Smooth muscle cell (in vitro differentiated cells): ENCODE results near the gene ARHGAP8. TPM values are rescaled to one million over a fixed set of nuclear protein-coding genes. Genes with fewer than 3 reads are reported as not detected.

Experiments used
- DNase-seq: peaks from one replicate; lab custom pipeline; 2025; ENCODE audit not compliant: unreplicated experiment; lab: John Stamatoyannopoulos, UW
- H2AFZ ChIP-seq: fragments of 200-600 bp; sonication (generic); 2 replicates; pipeline ENCODE4 v1.6.0; 2016; ENCODE audit warnings: antibody characterized with exemption, low read depth, mild to moderate bottlenecking
- H3F3A ChIP-seq: fragments of 200-600 bp; sonication (generic); 2 replicates; pipeline ENCODE4 v1.6.0; 2017; ENCODE audit warnings: antibody characterized with exemption, low read depth
- H3K27ac ChIP-seq: fragments of 200-600 bp; sonication (generic); 2 replicates; pipeline ENCODE4 v1.5.1; 2016; ENCODE audit warnings: low read depth, mild to moderate bottlenecking
- H3K27me3 ChIP-seq: fragments of 200-600 bp; sonication (generic); 2 replicates; pipeline ENCODE4 v1.6.1; 2016; ENCODE audit warnings: low read depth, mild to moderate bottlenecking
- H3K36me3 ChIP-seq: fragments of 200-600 bp; sonication (generic); 2 replicates; pipeline ENCODE4 v1.5.1; 2016; ENCODE audit warnings: low read depth
- H3K4me1 ChIP-seq: fragments of 200-600 bp; sonication (generic); 2 replicates; pipeline ENCODE4 v1.5.1; 2016; ENCODE audit warnings: low read depth
- H3K4me2 ChIP-seq: fragments of 200-600 bp; sonication (generic); 2 replicates; pipeline ENCODE4 v1.6.0; 2016; ENCODE audit warnings: mild to moderate bottlenecking
- H3K4me3 ChIP-seq: fragments of 200-600 bp; sonication (generic); 2 replicates; pipeline ENCODE4 v1.5.1; 2016; ENCODE audit warnings: mild to moderate bottlenecking
- H3K79me2 ChIP-seq: fragments of 200-600 bp; sonication (generic); 2 replicates; pipeline ENCODE4 v1.6.0; 2016; ENCODE audit warnings: low read depth, mild to moderate bottlenecking
- H3K9ac ChIP-seq: fragments of 200-600 bp; sonication (generic); 2 replicates; pipeline ENCODE4 v1.6.0; 2016; ENCODE audit warnings: low read depth
- H3K9me3 ChIP-seq: fragments of 200-600 bp; sonication (generic); replicated peaks from 2 replicates; pipeline ENCODE4 v1.5.1; 2016; ENCODE audit warnings: low read depth
- H4K20me1 ChIP-seq: fragments of 200-600 bp; sonication (generic); 2 replicates; pipeline ENCODE4 v1.6.0; 2016; ENCODE audit warnings: low read depth
- CTCF ChIP-seq: fragments of 200-600 bp; sonication (generic); IDR thresholded peaks from 2 replicates; pipeline ENCODE4 v1.5.1; 2017; ENCODE audit warnings: borderline replicate concordance, mild to moderate bottlenecking, antibody characterized with exemption; ENCODE audit not compliant: insufficient read depth, poor library complexity, severe bottlenecking
- WGBS: methylation state at CpG from one replicate; pipeline ENCODE4 v1.1.7; 2016; ENCODE audit warnings: low lambda C conversion rate; 5-methylcytosine and 5-hydroxymethylcytosine counted together
- polyA plus RNA-seq: library from polyadenylated mRNA; unstranded; fragments of >200 nt; fragmentation: Nextera tagmentation; extraction: Ambion mirVana; gene quantifications from 2 replicates; pipeline ENCODE4 v1.2.1, GENCODE V29; 2016
- total RNA-seq: library from RNA; depleted of rRNA; stranded (reverse); fragments of >200 nt; gene quantifications from 2 replicates; pipeline ENCODE4 v1.2.3, GENCODE V29; 2014

Gene ARHGAP8
- total and polyA plus RNA-seq, 2 experiments from 2014 or later = 5.8 to 11.4 TPM

DNA sequence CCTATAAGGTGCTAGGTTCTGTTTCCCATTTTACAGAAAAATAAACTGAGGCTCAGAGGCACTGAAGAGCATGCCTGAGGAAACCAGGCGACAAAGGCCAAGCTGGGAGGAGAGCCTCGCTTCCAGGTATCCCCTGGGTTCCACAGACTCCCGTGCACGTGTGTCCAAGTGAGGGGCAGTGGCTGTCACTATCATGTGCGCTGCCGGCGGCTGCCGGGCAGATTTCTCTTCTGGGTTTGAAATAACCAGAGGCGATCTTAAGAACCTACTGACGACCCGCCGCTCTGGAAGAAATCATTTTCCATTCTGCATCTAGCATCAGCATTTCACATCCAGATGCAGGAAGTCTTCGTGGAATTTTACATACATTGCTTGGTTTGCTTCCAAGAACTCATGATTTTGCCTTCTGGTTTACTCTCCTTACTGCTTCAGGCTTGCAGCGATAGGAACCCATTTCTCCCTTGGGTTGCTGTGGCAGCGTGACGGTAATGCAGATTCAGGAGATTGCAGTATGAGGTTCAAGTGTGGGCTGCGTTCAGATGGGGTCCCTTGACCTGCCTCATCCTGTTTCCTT lies 28.6 kb downstream of the ARHGAP8 start:
- Histone ChIP-seq H3K79me2 (no peaks in the 10 kb centered on the region), H3K4me3 (no peak overlapping the region), H3K4me2 (no peak overlapping the region), H2AFZ (no peak overlapping the region), H4K20me1 (no peaks in the 10 kb centered on the region), H3K27ac (no peak overlapping the region), H3K9me3 (no peaks in the 10 kb centered on the region), H3K4me1 (no peaks in the 10 kb centered on the region), H3K27me3 (no peaks in the 10 kb centered on the region), H3K9ac (no peak overlapping the region), H3K36me3 (no peaks in the 10 kb centered on the region), H3F3A (no peaks in the 10 kb centered on the region)
- TF ChIP-seq CTCF = no peak
- 95% methylated on average over 17 of the region's 17 CpGs for WGBS
- no peak for DNase-seq

GRCh38 chr22:44782363-44782963 lies 30.1 kb downstream of the ARHGAP8 start:
- no peaks in the 10 kb centered on the region for H3K27me3 ChIP-seq
- no peaks in the 10 kb centered on the region for H3F3A ChIP-seq
- no peaks in the 10 kb centered on the region for H3K4me1 ChIP-seq
- DNase-seq = no peak
- no peaks in the 10 kb centered on the region for H4K20me1 ChIP-seq
- 76% methylated on average over 17 of the region's 17 CpGs for WGBS
- no peak for TF ChIP-seq CTCF
- H3K79me2 ChIP-seq = no peaks in the 10 kb centered on the region
- no peak overlapping the region for H3K4me2 ChIP-seq
- no peak overlapping the region for H2AFZ ChIP-seq
- H3K9ac ChIP-seq = no peak overlapping the region
- H3K9me3 ChIP-seq = no peaks in the 10 kb centered on the region
- H3K27ac ChIP-seq = no peak overlapping the region
- no peak overlapping the region for H3K4me3 ChIP-seq
- H3K36me3 ChIP-seq = no peaks in the 10 kb centered on the region

DNA sequence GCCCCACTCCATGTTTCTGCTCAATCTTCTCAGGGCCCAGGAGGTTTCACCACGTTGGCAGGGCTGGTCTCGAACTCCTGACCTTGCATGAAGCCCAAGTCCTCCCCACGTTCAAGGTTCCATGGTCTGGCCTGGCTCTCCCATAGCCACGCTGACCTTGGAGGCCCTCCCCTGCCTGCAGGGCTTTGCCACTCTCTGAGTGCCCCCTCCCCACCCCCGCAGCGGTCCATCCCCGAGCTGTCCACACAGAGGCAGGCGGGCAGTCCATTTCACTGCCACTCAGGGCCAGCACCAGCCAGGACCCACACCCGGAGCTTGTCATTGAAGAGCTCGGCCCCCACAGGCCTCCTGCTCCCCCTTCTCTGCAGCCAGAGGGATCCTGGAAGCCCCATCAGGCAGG lies 30.7 kb downstream of the ARHGAP8 start:
- Histone ChIP-seq H3K27me3 (no peaks in the 10 kb centered on the region), H2AFZ (no peak overlapping the region), H3K9me3 (no peaks in the 10 kb centered on the region), H3K4me2 (no peak overlapping the region), H3K4me1 (no peaks in the 10 kb centered on the region), H3K36me3 (no peaks in the 10 kb centered on the region), H3K9ac (no peak overlapping the region), H3K4me3 (no peak overlapping the region), H3K79me2 (no peaks in the 10 kb centered on the region), H3K27ac (no peak overlapping the region), H4K20me1 (no peaks in the 10 kb centered on the region), H3F3A (no peaks in the 10 kb centered on the region)
- no peak for DNase-seq
- TF ChIP-seq CTCF = no peak
- WGBS = 85% methylated on average over 8 of the region's 10 CpGs

GRCh38 chr22:44783581-44783980 lies 31.2 kb downstream of the ARHGAP8 start:
- Histone ChIP-seq H3K79me2 (no peaks in the 10 kb centered on the region), H3K36me3 (no peaks in the 10 kb centered on the region), H3F3A (no peaks in the 10 kb centered on the region), H2AFZ (no peak overlapping the region), H4K20me1 (no peaks in the 10 kb centered on the region), H3K4me2 (no peak overlapping the region), H3K4me1 (no peaks in the 10 kb centered on the region), H3K27me3 (no peaks in the 10 kb centered on the region), H3K9ac (no peak overlapping the region), H3K4me3 (no peak overlapping the region), H3K27ac (no peak overlapping the region), H3K9me3 (no peaks in the 10 kb centered on the region)
- TF ChIP-seq CTCF = no peak
- DNase-seq = no peak
- WGBS = 66% methylated on average over 14 of the region's 14 CpGs
